Ishikawa (cell line): ENCODE results near the gene ZBTB7C.

ENCODE experiments used
- CEBPB ChIP-seq: IDR thresholded peaks from 2 replicates; pipeline ENCODE4 v1.6.1; 2012
- CREB1 ChIP-seq: IDR thresholded peaks from 2 replicates; pipeline ENCODE4 v1.6.1; 2012; ENCODE audit warnings: low read depth
- EGR1 ChIP-seq: IDR thresholded peaks from 2 replicates; pipeline ENCODE4 v1.6.1; 2012
- EP300 ChIP-seq: IDR thresholded peaks from 2 replicates; pipeline ENCODE4 v1.6.1; 2012; ENCODE audit warnings: borderline replicate concordance
- FOXM1 ChIP-seq: IDR thresholded peaks from 2 replicates; pipeline ENCODE4 v1.6.1; 2012; ENCODE audit warnings: low read depth, borderline replicate concordance
- MAX ChIP-seq: IDR thresholded peaks from 2 replicates; pipeline ENCODE4 v1.6.1; 2012
- TAF1 ChIP-seq: IDR thresholded peaks from 2 replicates; pipeline ENCODE4 v1.6.1; 2012; ENCODE audit warnings: low read depth, mild to moderate bottlenecking
- YY1 ChIP-seq: IDR thresholded peaks from 2 replicates; pipeline ENCODE4 v1.6.1; 2012; ENCODE audit warnings: low read depth
- ZBTB7A ChIP-seq: IDR thresholded peaks from 2 replicates; pipeline ENCODE4 v1.6.1; 2012; ENCODE audit warnings: low read depth
- TF ChIP-seq, protein P1 (sequence below): IDR thresholded peaks from 2 replicates; pipeline ENCODE4 v1.6.1; 2012; ENCODE audit warnings: low read depth, mild to moderate bottlenecking

DNA sequence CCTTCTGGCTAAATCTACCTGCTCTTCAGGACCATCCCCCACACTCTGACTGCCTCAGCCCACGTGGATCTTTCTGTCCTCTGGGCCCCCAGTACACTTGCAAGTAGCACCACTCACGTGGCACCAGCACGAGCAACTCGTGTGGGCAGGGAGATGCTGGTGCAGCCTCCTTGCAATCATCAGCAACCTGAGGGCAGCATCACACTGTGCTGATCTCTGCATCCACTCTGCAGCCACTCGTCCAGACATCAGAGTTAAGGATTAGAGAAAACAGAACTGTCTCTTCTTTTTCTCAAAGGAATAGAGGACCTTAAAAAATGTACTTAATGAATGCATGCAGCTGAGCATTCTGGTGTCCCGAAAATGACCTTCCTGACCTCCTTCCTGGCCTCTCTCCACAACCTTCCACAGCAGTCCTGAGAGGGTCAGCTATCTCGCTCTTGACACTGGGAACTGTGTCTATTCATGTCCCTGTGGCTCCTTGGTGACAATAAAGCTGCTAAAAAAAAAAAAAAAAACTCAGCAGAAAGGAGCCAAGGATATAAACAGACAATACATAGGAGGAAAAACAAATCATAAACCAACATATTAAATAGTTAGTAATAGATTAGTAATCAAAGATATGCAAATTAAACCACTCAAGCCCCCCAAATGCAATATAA lies 145.9 kb downstream of the ZBTB7C start:
- TF ChIP-seq, protein P1, sequence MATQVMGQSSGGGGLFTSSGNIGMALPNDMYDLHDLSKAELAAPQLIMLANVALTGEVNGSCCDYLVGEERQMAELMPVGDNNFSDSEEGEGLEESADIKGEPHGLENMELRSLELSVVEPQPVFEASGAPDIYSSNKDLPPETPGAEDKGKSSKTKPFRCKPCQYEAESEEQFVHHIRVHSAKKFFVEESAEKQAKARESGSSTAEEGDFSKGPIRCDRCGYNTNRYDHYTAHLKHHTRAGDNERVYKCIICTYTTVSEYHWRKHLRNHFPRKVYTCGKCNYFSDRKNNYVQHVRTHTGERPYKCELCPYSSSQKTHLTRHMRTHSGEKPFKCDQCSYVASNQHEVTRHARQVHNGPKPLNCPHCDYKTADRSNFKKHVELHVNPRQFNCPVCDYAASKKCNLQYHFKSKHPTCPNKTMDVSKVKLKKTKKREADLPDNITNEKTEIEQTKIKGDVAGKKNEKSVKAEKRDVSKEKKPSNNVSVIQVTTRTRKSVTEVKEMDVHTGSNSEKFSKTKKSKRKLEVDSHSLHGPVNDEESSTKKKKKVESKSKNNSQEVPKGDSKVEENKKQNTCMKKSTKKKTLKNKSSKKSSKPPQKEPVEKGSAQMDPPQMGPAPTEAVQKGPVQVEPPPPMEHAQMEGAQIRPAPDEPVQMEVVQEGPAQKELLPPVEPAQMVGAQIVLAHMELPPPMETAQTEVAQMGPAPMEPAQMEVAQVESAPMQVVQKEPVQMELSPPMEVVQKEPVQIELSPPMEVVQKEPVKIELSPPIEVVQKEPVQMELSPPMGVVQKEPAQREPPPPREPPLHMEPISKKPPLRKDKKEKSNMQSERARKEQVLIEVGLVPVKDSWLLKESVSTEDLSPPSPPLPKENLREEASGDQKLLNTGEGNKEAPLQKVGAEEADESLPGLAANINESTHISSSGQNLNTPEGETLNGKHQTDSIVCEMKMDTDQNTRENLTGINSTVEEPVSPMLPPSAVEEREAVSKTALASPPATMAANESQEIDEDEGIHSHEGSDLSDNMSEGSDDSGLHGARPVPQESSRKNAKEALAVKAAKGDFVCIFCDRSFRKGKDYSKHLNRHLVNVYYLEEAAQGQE = no peak
- TF ChIP-seq FOXM1 (no peak), EGR1 (no peak), CREB1 (no peak), MAX (no peak), ZBTB7A (no peak), YY1 (no peak), CEBPB (no peak), EP300 (no peak), TAF1 (no peak)
